ENCODE measurements around the gene RAD21L1.

The RAD21L1 gene

GRCh38 chr20:1302685-1303541 lies 77.1 kb downstream of the RAD21L1 start:
- Histone ChIP-seq H3K9me3 (no peaks in the 10 kb centered on the region), H3K4me1 (no peaks in the 10 kb centered on the region), H3K27me3 (no peaks in the 10 kb centered on the region), H3K36me3 (no peaks in the 10 kb centered on the region), H3K4me3 (ENCODE audit: low read depth, low read length) (no peak overlapping the region)
- no peak for DNase-seq
- TF ChIP-seq CTCF (IDR thresholded peaks at IDR 0.05; ENCODE audit: low read depth, low read length): no peak

- no peaks in the 10 kb centered on the region for H3K4me1 ChIP-seq
- H3K9me3 ChIP-seq: no peaks in the 10 kb centered on the region
- no peaks in the 10 kb centered on the region for H3K36me3 ChIP-seq
- H3K27me3 ChIP-seq: no peaks in the 10 kb centered on the region
- TF ChIP-seq CTCF (IDR thresholded peaks at IDR 0.05; ENCODE audit: low read depth, low read length): no peak
- H3K4me3 ChIP-seq (ENCODE audit: low read depth, low read length): no peak overlapping the region
- DNase-seq: no peak
These were observed 79.1 kb downstream of the RAD21L1 start for GRCh38 chr20:1304710-1305515.

Measured in BE2C (cell line).